H9 (cell line): ENCODE data around the gene TCF23. TPM values are rescaled to one million over a fixed set of nuclear protein-coding genes. Genes with fewer than 3 reads are reported as not detected.

Source experiments
- DNase-seq: peaks from one replicate; pipeline ENCODE4 v3.0.0-alpha.2; 2017
- H2AFZ ChIP-seq: one replicate; pipeline ENCODE4 v1.6.1; 2013; ENCODE audit warnings: mild to moderate bottlenecking, low read length, control low read depth, moderate library complexity
- H2AK5ac ChIP-seq: 2 replicates; pipeline ENCODE4 v1.6.1; 2013; ENCODE audit warnings: low read length, control low read depth, mixed read lengths; ENCODE audit not compliant: insufficient read length
- H2BK120ac ChIP-seq: one replicate; pipeline ENCODE4 v1.6.1; 2013; ENCODE audit warnings: low read depth, mild to moderate bottlenecking, low read length, control low read depth, inconsistent platforms; ENCODE audit not compliant: poor library complexity, severe bottlenecking
- H2BK12ac ChIP-seq: 2 replicates; pipeline ENCODE4 v1.6.1; 2013; ENCODE audit warnings: low read length, control low read depth, mixed read lengths, low read depth; ENCODE audit not compliant: insufficient read length
- H2BK15ac ChIP-seq: 2 replicates; pipeline ENCODE4 v1.6.1; 2013; ENCODE audit warnings: low read depth, low read length, control low read depth
- H2BK20ac ChIP-seq: one replicate; pipeline ENCODE4 v1.6.1; 2013; ENCODE audit warnings: low read depth, mild to moderate bottlenecking, low read length, control low read depth, inconsistent platforms; ENCODE audit not compliant: poor library complexity, severe bottlenecking
- H2BK5ac ChIP-seq: 2 replicates; pipeline ENCODE4 v1.6.1; 2013; ENCODE audit warnings: low read length, control low read depth, mixed read lengths; ENCODE audit not compliant: insufficient read length
- H3K14ac ChIP-seq: 2 replicates; pipeline ENCODE4 v1.6.1; 2013; ENCODE audit warnings: low read length, control low read depth; ENCODE audit not compliant: insufficient read depth
- H3K18ac ChIP-seq: 2 replicates; pipeline ENCODE4 v1.6.1; 2013; ENCODE audit warnings: low read depth, mild to moderate bottlenecking, mixed read lengths, low read length, control low read depth; ENCODE audit not compliant: insufficient read length
- H3K23ac ChIP-seq: 2 replicates; pipeline ENCODE4 v1.6.1; 2013; ENCODE audit warnings: low read length, control low read depth, mixed read lengths, low read depth; ENCODE audit not compliant: insufficient read length
- H3K23me2 ChIP-seq: 2 replicates; pipeline ENCODE4 v1.6.1; 2013; ENCODE audit warnings: low read depth, mild to moderate bottlenecking, mixed read lengths, low read length, control low read depth; ENCODE audit not compliant: insufficient read length, poor library complexity, severe bottlenecking
- H3K27ac ChIP-seq: 2 replicates; pipeline ENCODE4 v1.5.1; 2013; ENCODE audit warnings: low read length, control low read depth, mixed read lengths, low read depth; ENCODE audit not compliant: insufficient read length
- H3K27me3 ChIP-seq: 2 replicates; pipeline ENCODE4 v1.6.1; 2013; ENCODE audit warnings: low read length, control low read depth, inconsistent platforms; ENCODE audit not compliant: insufficient read depth
- H3K4ac ChIP-seq: 2 replicates; pipeline ENCODE4 v1.6.1; 2013; ENCODE audit warnings: low read depth, mild to moderate bottlenecking, control low read depth, inconsistent platforms, low read length, moderate library complexity
- H3K4me1 ChIP-seq: 2 replicates; pipeline ENCODE4 v1.6.1; 2013; ENCODE audit warnings: low read length, control low read depth, inconsistent platforms; ENCODE audit not compliant: insufficient read depth
- H3K4me2 ChIP-seq: 2 replicates; pipeline ENCODE4 v1.6.1; 2013; ENCODE audit warnings: low read length, control low read depth, mixed read lengths; ENCODE audit not compliant: insufficient read length, insufficient read depth
- H3K56ac ChIP-seq: 2 replicates; pipeline ENCODE4 v1.6.1; 2013; ENCODE audit warnings: low read depth, mild to moderate bottlenecking, mixed read lengths, low read length, control low read depth; ENCODE audit not compliant: insufficient read length
- H3K79me1 ChIP-seq: 2 replicates; pipeline ENCODE4 v1.6.1; 2013; ENCODE audit warnings: low read depth, mild to moderate bottlenecking, moderate library complexity, low read length, control low read depth, inconsistent platforms; ENCODE audit not compliant: insufficient read depth, poor library complexity, severe bottlenecking
- H3K79me2 ChIP-seq: 2 replicates; pipeline ENCODE4 v1.6.1; 2013; ENCODE audit warnings: low read length, control low read depth, inconsistent platforms; ENCODE audit not compliant: insufficient read depth
- H3K9ac ChIP-seq: 2 replicates; pipeline ENCODE4 v1.6.1; 2013; ENCODE audit warnings: low read length, control low read depth, mixed read lengths; ENCODE audit not compliant: insufficient read length; ENCODE audit errors: extremely low read depth
- H3K9me3 ChIP-seq: one replicate; pipeline ENCODE4 v1.6.1; 2013; ENCODE audit warnings: low read depth, low read length, inconsistent platforms; ENCODE audit not compliant: control insufficient read depth
- H3T11ph ChIP-seq: one replicate; pipeline ENCODE4 v1.6.1; 2013; ENCODE audit warnings: mild to moderate bottlenecking, low read length, control low read depth, inconsistent platforms
- H4K20me1 ChIP-seq: one replicate; pipeline ENCODE4 v1.6.1; 2013; ENCODE audit not compliant: control insufficient read depth, insufficient read length, insufficient read depth
- H4K5ac ChIP-seq: 2 replicates; pipeline ENCODE4 v1.6.1; 2013; ENCODE audit warnings: low read depth, mild to moderate bottlenecking, mixed read lengths, low read length, control low read depth; ENCODE audit not compliant: insufficient read length
- H4K8ac ChIP-seq: replicated peaks from 2 replicates; pipeline ENCODE4 v1.6.1; 2013; ENCODE audit warnings: low read length, control low read depth, mixed read lengths, low read depth; ENCODE audit not compliant: insufficient read length
- H4K91ac ChIP-seq: 2 replicates; pipeline ENCODE4 v1.6.1; 2013; ENCODE audit warnings: low read depth, mild to moderate bottlenecking, moderate library complexity, mixed read lengths, low read length, control low read depth; ENCODE audit not compliant: insufficient read length
- H3K27ac Mint-ChIP-seq, 3 experiments: 2 replicates in 2 of 3; 3 replicates in 1 of 3; pipeline ENCODE4 v1.8.0; 2020 to 2021; ENCODE audit warnings: mixed read lengths in 3 of 3, mild to moderate bottlenecking in 1 of 3, moderate library complexity in 1 of 3
- H3K27me3 Mint-ChIP-seq: 2 replicates; pipeline ENCODE4 v1.8.0; 2021; ENCODE audit warnings: low read depth, mild to moderate bottlenecking, moderate library complexity, mixed read lengths
- H3K36me3 Mint-ChIP-seq, 3 experiments: 2 replicates in 2 of 3; 3 replicates in 1 of 3; pipeline ENCODE4 v1.8.0; 2020 to 2021; ENCODE audit warnings: low read depth in 3 of 3, mixed read lengths in 3 of 3; ENCODE audit not compliant: insufficient read depth in 1 of 3
- H3K4me1 Mint-ChIP-seq, 2 experiments: 2 replicates each; pipeline ENCODE4 v1.8.0; 2020; ENCODE audit warnings: mixed read lengths in 2 of 2
- H3K4me3 Mint-ChIP-seq, 2 experiments: 2 replicates in 1 of 2; 3 replicates in 1 of 2; pipeline ENCODE4 v1.8.0; 2020 to 2021; ENCODE audit warnings: mild to moderate bottlenecking in 2 of 2, mixed read lengths in 2 of 2, moderate library complexity in 1 of 2
- H3K9me3 Mint-ChIP-seq, 2 experiments: 2 replicates in 1 of 2; 3 replicates in 1 of 2; pipeline ENCODE4 v1.8.0; 2020; ENCODE audit warnings: mild to moderate bottlenecking in 2 of 2, mixed read lengths in 2 of 2, moderate library complexity in 1 of 2
- CTCF ChIP-seq: fragments of 200-600 bp; sonication (generic); conservative IDR thresholded peaks from 3 replicates; pipeline ENCODE4 v1.8.0; 2021; ENCODE audit warnings: antibody characterized with exemption, mild to moderate bottlenecking
- WGBS: extraction: QIAGEN DNeasy Blood & Tissue Kit; methylation state at CpG from one replicate; pipeline ENCODE4 v1.1.7; 2013; ENCODE audit warnings: missing lambda C conversion rate, low lambda C conversion rate, mixed read lengths; ENCODE audit not compliant: insufficient read length; ENCODE audit errors: extremely low coverage; 5-methylcytosine and 5-hydroxymethylcytosine counted together
- total RNA-seq: library from RNA; stranded (reverse); gene quantifications from 2 replicates; pipeline ENCODE4 v1.2.1, GENCODE V29; 2021

TCF23 gene
- total RNA-seq, 1 experiment from 2014 or later = not detected

DNA sequence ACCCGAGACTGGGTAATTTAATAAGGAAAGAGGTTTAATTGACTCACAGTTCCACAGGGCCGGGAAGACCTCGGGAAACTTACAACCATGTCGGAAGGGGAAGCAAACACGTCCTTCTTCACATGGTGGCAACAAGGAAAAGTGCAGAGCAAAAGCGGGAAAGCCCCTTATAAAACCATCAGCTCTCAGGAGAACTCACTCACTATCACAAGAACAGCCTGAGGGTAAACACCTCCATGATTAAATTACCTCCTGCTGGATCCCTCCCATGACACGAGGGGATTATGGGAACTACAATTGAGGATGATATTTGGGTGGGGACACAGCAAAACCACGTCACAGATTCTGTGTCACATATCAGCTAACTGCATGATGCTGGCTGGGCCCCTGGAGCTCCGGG lies 11.4 kb downstream of the TCF23 start:
- H2BK5ac ChIP-seq = no peak overlapping the region
- H3T11ph ChIP-seq = no peak overlapping the region
- no peak overlapping the region for H3K9ac ChIP-seq
- H4K5ac ChIP-seq = no peak overlapping the region
- no peak overlapping the region for H3K14ac ChIP-seq
- no peak overlapping the region for H3K56ac ChIP-seq
- no peak overlapping the region for H2AFZ ChIP-seq
- Mint-ChIP-seq H3K4me3 (no peak overlapping the region), H3K4me1 (peaks cover 9 to 15% of the 10 kb centered on the region in 2 experiments), H3K27me3 (peaks cover 2% of the 10 kb centered on the region; the same call in 1 of the 2 replicates), H3K36me3 (peaks cover 0 to 1% (median 0%) of the 10 kb centered on the region in 3 experiments; a peak in 2 of 7 replicates), H3K27ac (no peak overlapping the region; a peak in 1 of 7 replicates), H3K9me3 (peaks cover 3 to 4% of the 10 kb centered on the region in 2 experiments; a peak in 2 of 5 replicates)
- no peaks in the 10 kb centered on the region for H3K79me2 ChIP-seq
- no peak for DNase-seq
- H3K18ac ChIP-seq = no peak overlapping the region
- H3K27ac ChIP-seq = no peak overlapping the region
- no peak overlapping the region for H2BK20ac ChIP-seq
- no peaks in the 10 kb centered on the region for H3K27me3 ChIP-seq
- WGBS = no CpG with 5 or more reads among the region's 9 CpGs
- H4K20me1 ChIP-seq = no peaks in the 10 kb centered on the region
- no peak overlapping the region for H2BK15ac ChIP-seq
- H4K91ac ChIP-seq = no peak overlapping the region
- H3K4me1 ChIP-seq = no peaks in the 10 kb centered on the region
- H3K4me2 ChIP-seq = no peak overlapping the region
- H3K9me3 ChIP-seq = no peaks in the 10 kb centered on the region
- H3K4ac ChIP-seq = no peak overlapping the region
- no peak for TF ChIP-seq CTCF
- H2AK5ac ChIP-seq = no peak overlapping the region
- no peaks in the 10 kb centered on the region for H3K23me2 ChIP-seq
- no peak overlapping the region for H2BK120ac ChIP-seq
- no peak overlapping the region for H4K8ac ChIP-seq
- H2BK12ac ChIP-seq = no peak overlapping the region
- H3K23ac ChIP-seq = no peak overlapping the region
- no peaks in the 10 kb centered on the region for H3K79me1 ChIP-seq
